Spleen (tissue), 11 donors: ENCODE measurements around the gene HNRNPL. TPM values are rescaled to one million over a fixed set of nuclear protein-coding genes. Genes with fewer than 3 reads are reported as not detected.
A peak's percentile ranks its signal among the peaks of the same experiment; 100 is the strongest.

Experiments used
- DNase-seq: peaks from one replicate; pipeline ENCODE4 v3.0.0-alpha.2; 2020
- H3K27ac ChIP-seq, 8 donors: fragments of 200-600 bp; sonication (generic) in 7 of 8; 1 replicate in 4 of 8; 2 replicates in 4 of 8; pipeline versions ENCODE4 v1.5.0 to v1.8.0; 2016 to 2021; ENCODE audit warnings: inconsistent platforms in 4 of 8, mild to moderate bottlenecking in 4 of 8, moderate library complexity in 1 of 8
- H3K27me3 ChIP-seq, 7 donors: fragments of 200-600 bp; sonication (generic) in 6 of 7; replicated peaks in 1 of 7; 1 replicate in 4 of 7; 2 replicates in 3 of 7; pipeline versions ENCODE4 v1.5.0 to v1.8.0; 2016 to 2021; ENCODE audit warnings: inconsistent platforms in 3 of 7, mild to moderate bottlenecking in 1 of 7
- H3K36me3 ChIP-seq, 6 donors: fragments of 200-600 bp; sonication (generic) in 5 of 6; 1 replicate in 4 of 6; 2 replicates in 2 of 6; pipeline versions ENCODE4 v1.5.0 to v1.8.0; 2016 to 2021; ENCODE audit warnings: inconsistent platforms in 2 of 6
- H3K4me1 ChIP-seq, 6 donors: fragments of 200-600 bp; sonication (generic) in 5 of 6; 1 replicate in 3 of 6; 2 replicates in 3 of 6; pipeline versions ENCODE4 v1.5.0 to v1.8.0; 2016 to 2021; ENCODE audit warnings: inconsistent platforms in 3 of 6
- H3K4me3 ChIP-seq, 8 donors: fragments of 200-600 bp; sonication (generic) in 7 of 8; 1 replicate in 4 of 8; 2 replicates in 4 of 8; pipeline versions ENCODE4 v1.5.0 to v1.8.0; 2016 to 2021; ENCODE audit warnings: inconsistent platforms in 4 of 8, mild to moderate bottlenecking in 4 of 8, moderate library complexity in 2 of 8
- H3K9me3 ChIP-seq, 8 donors: fragments of 200-600 bp; sonication (generic) in 7 of 8; 1 replicate in 4 of 8; 2 replicates in 4 of 8; pipeline versions ENCODE4 v1.5.0 to v1.8.0; 2016 to 2021; ENCODE audit warnings: inconsistent platforms in 4 of 8
- POLR2A ChIP-seq, 3 donors: fragments of 450-650 bp; IDR thresholded peaks; one replicate each; pipeline ENCODE4 v1.5.1; 2017; ENCODE audit warnings: antibody characterized with exemption in 3 of 3, mild to moderate bottlenecking in 1 of 3
- POLR2AphosphoS5 ChIP-seq, 3 donors: sonication (generic); formaldehyde crosslinking; IDR thresholded peaks; one replicate each; pipeline ENCODE4 v1.5.1; 2017; ENCODE audit warnings: antibody characterized with exemption in 3 of 3
- WGBS, 5 donors: extraction: QIAGEN DNeasy Blood & Tissue Kit in 3 of 5; methylation state at CpG; one replicate each; pipeline versions ENCODE4 v1.1.5 to v1.1.7; 2013 to 2018; 5-methylcytosine and 5-hydroxymethylcytosine counted together
- intact Hi-C: fragments of 100-400 bp; cut with DNase I; formaldehyde crosslinking; loops from one replicate; pipeline ENCODE4 v1.15.0; 2023; ENCODE audit warnings: low total_unique reads
- polyA plus RNA-seq, 3 donors: library from polyadenylated mRNA; stranded (reverse); fragments of 200-250 nt; gene quantifications; one replicate each; pipeline ENCODE4 v1.2.1, GENCODE V29; 2013
- total RNA-seq, 7 donors: library from RNA; depleted of rRNA in 3 of 7; stranded (reverse); fragments of >200 nt in 3 of 7; fragmentation: NEBNext Ultra II Directional in 4 of 7; extraction: Animal tissue kit (Norgen Biotek cat#: 25700) in 4 of 7; gene quantifications; one replicate each; pipeline versions ENCODE4 v1.1.0 to v1.2.1, GENCODE V29; 2016 to 2021
- TF ChIP-seq, protein P1 (sequence below), 11 experiments: fragments of 200-600 bp in 7 of 11; fragments of 450-650 bp in 4 of 11; sonication (generic) in 4 of 11; IDR thresholded peaks in 8 of 11; conservative IDR thresholded peaks in 3 of 11; 1 replicate in 7 of 11; 2 replicates in 4 of 11; pipeline versions ENCODE4 v1.4.0 to v1.8.0; 2016 to 2021; ENCODE audit warnings: antibody characterized with exemption in 11 of 11, inconsistent platforms in 4 of 11, mild to moderate bottlenecking in 1 of 11
- donor health status: healthy with polysubstance abuse.
- donor health status: DM: no; HTN: no; CAD: no; lungs with moderate emphysema.
- donor health status: DM: no; HTN: no; CAD: no.
- donor health status: Bipolar disorder and iron deficiency.
- donor health status: healthy.
- donor health status: DM: no; HTN: no; CAD: no.
- donor health status: DM: yes; HTN: yes; CAD: no.

The HNRNPL gene
- total and polyA plus RNA-seq, 10 donors: 147 to 357 (median 222) TPM

DNA sequence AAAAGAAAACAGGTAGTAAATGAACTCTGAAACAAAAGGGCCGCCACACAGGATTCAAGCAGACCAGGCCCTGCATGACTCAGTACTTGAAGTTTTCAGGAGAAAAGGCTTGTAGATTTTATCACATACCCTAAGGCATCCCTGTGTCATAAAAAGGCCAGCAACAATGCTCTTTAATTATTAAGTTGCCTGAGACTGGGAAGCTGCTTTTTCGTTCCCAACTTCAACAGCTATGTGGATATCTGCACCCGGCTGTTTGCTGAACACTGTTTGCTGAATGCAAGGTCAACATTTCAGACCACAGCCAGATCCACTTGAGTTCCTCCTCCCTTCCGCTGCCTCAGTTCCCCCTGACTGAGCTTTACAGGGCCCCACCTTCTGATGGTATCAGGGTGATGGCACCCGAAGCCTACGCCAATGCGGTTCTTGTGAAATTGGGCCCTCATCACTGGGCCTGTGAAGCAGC lies 12.1 kb downstream of the HNRNPL start:
- no peaks in the 10 kb centered on the region for H3K9me3 ChIP-seq
- WGBS, 5 donors: 86 to 92% (median 89%) methylated on average over 4 to 7 of the region's 7 CpGs
- H3K27ac ChIP-seq: peak overlapping the region in 5 of 8 donors; percentile 46 to 99 (median 72)
- no peaks in the 10 kb centered on the region for H3K27me3 ChIP-seq
- H3K36me3 ChIP-seq: peaks cover 10 to 83% (median 79%) of the 10 kb centered on the region in 6 donors
- DNase-seq: peak; percentile 47
- H3K4me1 ChIP-seq: peaks cover 6 to 74% (median 45%) of the 10 kb centered on the region in 6 donors
- intact Hi-C loops: no loop called here
- H3K4me3 ChIP-seq: no peak overlapping the region
- TF ChIP-seq POLR2AphosphoS5 (IDR thresholded peaks at IDR 0.05): peak in 1 of 3 donors; percentile 41
- TF ChIP-seq POLR2A (IDR thresholded peaks at IDR 0.05): no peak

DNA sequence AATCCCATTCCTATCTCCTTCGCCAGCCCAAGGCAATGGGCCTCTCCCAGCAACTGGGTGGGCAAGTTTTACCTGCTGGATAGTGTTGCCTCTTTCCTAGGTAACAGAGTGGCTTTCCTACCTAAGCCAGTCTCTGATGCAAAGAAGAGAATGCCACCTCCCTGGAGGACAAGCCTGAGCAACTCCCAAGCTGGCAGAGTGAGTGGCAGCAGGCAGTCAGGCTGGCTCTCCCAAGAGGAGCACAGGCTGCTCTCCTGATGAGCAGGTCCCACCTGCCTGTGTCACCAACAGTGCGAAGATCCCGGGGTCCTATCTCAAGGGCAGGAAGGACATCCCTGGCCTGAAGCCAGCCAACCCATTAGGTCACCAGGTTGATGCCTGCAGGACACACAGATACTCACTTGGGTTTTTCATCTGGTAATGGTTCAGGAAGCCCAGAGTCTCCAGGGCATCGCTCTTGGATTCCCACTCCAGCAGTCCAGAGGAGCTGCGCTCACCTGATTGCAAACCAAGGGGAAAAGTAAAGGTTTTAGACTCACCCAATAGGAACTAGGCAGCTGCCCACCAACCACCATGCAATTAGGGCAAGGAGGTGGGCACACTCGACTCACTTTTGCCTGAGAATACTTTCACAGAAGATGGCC lies 12.7 kb downstream of the HNRNPL start:
- WGBS, 5 donors: 87 to 94% (median 92%) methylated on average over 4 to 6 of the region's 6 CpGs
- Histone ChIP-seq H3K4me3 (no peak overlapping the region), H3K4me1 (peaks cover 8 to 74% (median 45%) of the 10 kb centered on the region in 6 donors), H3K27me3 (no peaks in the 10 kb centered on the region), H3K36me3 (peaks cover 10 to 78% (median 74%) of the 10 kb centered on the region in 6 donors), H3K27ac (peak overlapping the region in 5 of 8 donors; percentile 4 to 88 (median 71)), H3K9me3 (no peaks in the 10 kb centered on the region)
- intact Hi-C loops: no loop called here
- peak; percentile 71 for DNase-seq
- TF ChIP-seq POLR2AphosphoS5 (IDR thresholded peaks at IDR 0.05) (peak; percentile 36 to 65 (median 57)), POLR2A (IDR thresholded peaks at IDR 0.05) (no peak)
- TF ChIP-seq, protein P1, sequence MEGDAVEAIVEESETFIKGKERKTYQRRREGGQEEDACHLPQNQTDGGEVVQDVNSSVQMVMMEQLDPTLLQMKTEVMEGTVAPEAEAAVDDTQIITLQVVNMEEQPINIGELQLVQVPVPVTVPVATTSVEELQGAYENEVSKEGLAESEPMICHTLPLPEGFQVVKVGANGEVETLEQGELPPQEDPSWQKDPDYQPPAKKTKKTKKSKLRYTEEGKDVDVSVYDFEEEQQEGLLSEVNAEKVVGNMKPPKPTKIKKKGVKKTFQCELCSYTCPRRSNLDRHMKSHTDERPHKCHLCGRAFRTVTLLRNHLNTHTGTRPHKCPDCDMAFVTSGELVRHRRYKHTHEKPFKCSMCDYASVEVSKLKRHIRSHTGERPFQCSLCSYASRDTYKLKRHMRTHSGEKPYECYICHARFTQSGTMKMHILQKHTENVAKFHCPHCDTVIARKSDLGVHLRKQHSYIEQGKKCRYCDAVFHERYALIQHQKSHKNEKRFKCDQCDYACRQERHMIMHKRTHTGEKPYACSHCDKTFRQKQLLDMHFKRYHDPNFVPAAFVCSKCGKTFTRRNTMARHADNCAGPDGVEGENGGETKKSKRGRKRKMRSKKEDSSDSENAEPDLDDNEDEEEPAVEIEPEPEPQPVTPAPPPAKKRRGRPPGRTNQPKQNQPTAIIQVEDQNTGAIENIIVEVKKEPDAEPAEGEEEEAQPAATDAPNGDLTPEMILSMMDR (IDR thresholded peaks at IDR 0.05 in 8 of 11, conservative IDR thresholded peaks at IDR 0.05 in 3 of 11): no peak

DNA sequence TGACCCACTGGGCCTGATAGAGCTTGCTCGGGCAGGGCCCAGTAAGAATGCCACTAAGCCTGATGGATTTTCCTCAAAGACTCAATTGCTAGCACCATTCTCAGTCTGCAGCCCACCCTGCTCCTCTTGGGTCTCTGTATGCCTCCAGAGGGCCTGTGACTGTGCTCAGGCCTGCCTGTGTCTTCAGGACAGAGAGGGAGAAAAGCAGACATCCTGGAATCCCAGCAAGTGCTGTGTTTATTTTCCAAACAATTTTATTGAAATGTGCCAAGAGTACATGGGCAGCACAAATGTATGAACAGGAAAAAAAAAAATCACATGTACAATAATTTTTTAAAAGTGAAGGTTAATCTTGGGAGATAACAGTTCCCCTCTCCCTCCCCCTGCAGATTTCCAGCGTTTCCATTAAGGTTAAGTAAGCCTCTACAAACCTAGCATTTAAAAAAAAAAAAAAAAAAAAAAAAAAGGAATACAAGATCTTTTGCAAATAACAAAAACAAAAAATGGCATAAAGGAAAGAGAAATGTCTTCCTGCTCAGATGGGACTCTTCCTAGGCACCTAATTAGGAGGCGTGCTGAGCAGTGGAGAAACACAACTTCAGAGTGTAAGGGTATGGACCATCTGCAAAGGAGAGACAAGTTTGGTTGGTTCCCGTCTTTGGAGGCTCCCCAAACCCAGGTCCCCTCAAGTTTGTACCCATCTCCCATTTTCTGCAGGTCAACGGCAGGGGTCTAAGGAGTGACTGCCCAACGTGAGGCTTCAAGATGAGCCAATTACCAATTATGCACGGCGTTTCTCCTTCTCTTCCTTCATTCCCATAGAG lies 13.4 kb downstream of the HNRNPL start:
- H3K27me3 ChIP-seq: no peaks in the 10 kb centered on the region
- DNase-seq: peak; percentile 30
- H3K4me3 ChIP-seq: no peak overlapping the region
- H3K9me3 ChIP-seq: no peaks in the 10 kb centered on the region
- intact Hi-C loops: no loop called here
- H3K4me1 ChIP-seq: peaks cover 5 to 69% (median 40%) of the 10 kb centered on the region in 6 donors
- H3K36me3 ChIP-seq: peaks cover 10 to 70% (median 67%) of the 10 kb centered on the region in 6 donors
- 73 to 84% (median 81%) methylated on average over 8 of the region's 8 CpGs for WGBS, 5 donors
- TF ChIP-seq, protein P1 (IDR thresholded peaks at IDR 0.05 in 8 of 11, conservative IDR thresholded peaks at IDR 0.05 in 3 of 11): no peak
- TF ChIP-seq POLR2A (IDR thresholded peaks at IDR 0.05): no peak
- TF ChIP-seq POLR2AphosphoS5 (IDR thresholded peaks at IDR 0.05): no peak
- H3K27ac ChIP-seq: peak overlapping the region in 4 of 8 donors; percentile 13 to 88 (median 53)

DNA sequence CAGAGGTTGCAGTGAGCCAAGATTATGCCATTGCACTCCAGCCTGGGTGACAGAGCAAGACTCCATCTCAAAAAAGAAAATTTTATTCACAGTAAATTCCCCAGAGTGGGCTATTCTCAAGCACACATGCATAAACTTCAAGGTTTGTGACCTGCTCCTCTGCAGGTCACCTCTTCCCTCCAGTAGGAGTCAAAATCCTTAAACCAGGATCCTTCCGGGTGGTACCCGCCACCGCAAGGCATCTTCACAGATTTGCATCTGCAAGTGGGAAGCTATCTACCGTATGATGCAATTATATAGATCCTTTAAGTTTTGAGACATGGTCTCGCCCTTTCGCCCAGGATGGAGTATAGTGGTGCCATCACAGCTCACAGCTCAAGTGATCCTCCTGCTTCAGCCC lies 15.2 kb downstream of the HNRNPL start:
- TF ChIP-seq POLR2A (IDR thresholded peaks at IDR 0.05): no peak
- TF ChIP-seq POLR2AphosphoS5 (IDR thresholded peaks at IDR 0.05): peak in 1 of 3 donors; percentile 20
- no peak for DNase-seq
- peaks cover 10 to 65% (median 56%) of the 10 kb centered on the region in 6 donors for H3K36me3 ChIP-seq
- no peaks in the 10 kb centered on the region for H3K27me3 ChIP-seq
- no peaks in the 10 kb centered on the region for H3K9me3 ChIP-seq
- peaks cover 19 to 69% (median 42%) of the 10 kb centered on the region in 6 donors for H3K4me1 ChIP-seq
- intact Hi-C loops: no loop called here
- 93 to 96% (median 93%) methylated on average over 6 of the region's 6 CpGs for WGBS, 5 donors
- H3K27ac ChIP-seq: peak overlapping the region in 4 of 8 donors; percentile 14 to 94 (median 58)
- H3K4me3 ChIP-seq: no peak overlapping the region
